Activated CD4-positive, alpha-beta T cell treated with anti-CD3 and anti-CD28 coated beads for 36 hours (primary cell): ENCODE measurements around the gene LSP1. TPM values are rescaled to one million over a fixed set of nuclear protein-coding genes. Genes with fewer than 3 reads are reported as not detected.
"Not testable (repeated sequence)": the region's sequence is repeated elsewhere in the genome, so short reads cannot be mapped to it uniquely, and the experiment has no call there.

ENCODE experiments used
- ATAC-seq: fragments of 200-7000 bp; cut with Tn5 transposase; one replicate; pipeline ENCODE4 v1.10.0; 2021; ENCODE audit warnings: mild to moderate bottlenecking, moderate library complexity
- CTCF ChIA-PET: fragments of 350-600 bp; sonication (Branson Sonifier 250); formaldehyde crosslinking; loops from one replicate; lab custom pipeline; 2021; ENCODE audit warnings: antibody characterized with exemption; lab: Charles Lee
- POLR2A ChIA-PET: fragments of 350-600 bp; sonication (Branson Sonifier 250); formaldehyde crosslinking; loops from one replicate; lab custom pipeline; 2021; ENCODE audit warnings: antibody characterized with exemption, inconsistent platforms; lab: Charles Lee
- DNase-seq: peaks from one replicate; pipeline ENCODE4 v3.0.0-alpha.2; 2020
- H3K27ac Mint-ChIP-seq: one replicate; pipeline ENCODE4 v1.8.0; 2021; ENCODE audit warnings: mixed read lengths
- H3K27me3 Mint-ChIP-seq: one replicate; pipeline ENCODE4 v1.8.0; 2021; ENCODE audit warnings: mixed read lengths
- H3K36me3 Mint-ChIP-seq: one replicate; pipeline ENCODE4 v1.8.0; 2021; ENCODE audit warnings: low read depth, mixed read lengths
- H3K4me1 Mint-ChIP-seq: one replicate; pipeline ENCODE4 v1.8.0; 2021; ENCODE audit warnings: mixed read lengths
- H3K4me3 Mint-ChIP-seq: one replicate; pipeline ENCODE4 v1.8.0; 2021; ENCODE audit warnings: mild to moderate bottlenecking, moderate library complexity, mixed read lengths
- H3K9me3 Mint-ChIP-seq: one replicate; pipeline ENCODE4 v1.8.0; 2021; ENCODE audit warnings: low read depth, mixed read lengths
- intact Hi-C, 2 experiments: fragments of 100-400 bp; cut with DNase I in 1 of 2; cut with micrococcal nuclease in 1 of 2; formaldehyde crosslinking; loops; one replicate each; pipeline versions ENCODE4 v1.14.2 to v1.15.1; 2022 to 2024; cut with DNase I, micrococcal nuclease
- microRNA-seq: library from miRNA; unstranded; fragments of <30 nt; microRNA quantifications from one replicate; pipeline ENCODE4 v1.2.0, GENCODE V29; 2021; ENCODE audit warnings: borderline replicate concordance
- total RNA-seq, 2 experiments: library from RNA; stranded (reverse); gene quantifications; one replicate each; pipeline ENCODE4 v1.2.3, GENCODE V29; 2021

The LSP1 gene
- total RNA-seq, 2 experiments from 2014 or later: 193 to 227 TPM

DNA sequence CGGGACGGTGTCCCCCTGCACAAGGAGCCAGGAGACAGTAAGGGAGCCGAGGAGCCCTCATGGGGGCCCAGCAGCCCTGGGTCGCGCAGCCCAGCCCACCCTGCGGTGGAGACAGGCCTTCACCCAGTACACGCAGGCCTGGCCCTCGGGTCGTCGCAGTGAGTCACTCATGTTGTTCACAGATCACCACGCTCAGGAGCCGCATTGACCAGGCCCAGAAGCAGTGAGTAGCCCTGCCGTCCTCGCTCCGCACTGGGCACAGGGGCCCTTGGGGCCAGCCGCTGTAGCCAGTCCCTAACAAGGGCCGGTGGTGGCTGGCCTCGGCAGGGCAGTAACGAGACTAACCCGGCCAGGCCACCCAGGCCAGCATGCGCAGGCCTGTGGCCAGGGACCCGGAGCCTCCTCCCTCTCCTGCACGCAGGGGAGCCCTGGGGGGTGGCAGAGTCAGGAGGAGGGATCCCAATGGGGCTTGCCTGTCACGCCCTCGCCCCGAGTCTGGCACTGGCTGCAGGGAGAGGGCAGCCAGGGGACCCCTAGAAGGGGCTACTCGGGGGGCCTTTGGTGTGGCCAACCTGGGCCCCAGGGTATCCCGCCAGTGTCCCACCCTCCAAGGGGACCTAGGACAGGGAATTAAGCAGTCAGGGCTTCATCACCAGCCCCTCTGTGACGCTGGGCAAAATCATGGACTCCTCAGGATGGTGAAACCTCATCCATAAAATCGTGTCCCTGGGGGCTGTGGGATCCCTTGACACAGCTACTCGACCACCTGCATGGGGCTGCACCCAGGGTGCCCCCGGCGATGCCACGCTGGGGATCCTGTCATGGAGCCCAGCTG, 84.1 kb downstream of the LSP1 start:
- ATAC-seq: no peak
- no peak overlapping the region for H3K27ac Mint-ChIP-seq
- H3K4me3 Mint-ChIP-seq: no peak overlapping the region
- intact Hi-C loops: no loop called here
- peaks cover 5% of the 10 kb centered on the region for H3K27me3 Mint-ChIP-seq
- peaks cover 9% of the 10 kb centered on the region for H3K4me1 Mint-ChIP-seq
- no peaks in the 10 kb centered on the region for H3K36me3 Mint-ChIP-seq
- ChIA-PET CTCF (interaction anchor here (1.0 kb wide), 1 partner anchor 31 kb away, joined by 3 read pairs; no protein-coding TSS in a partner anchor), POLR2A (no interaction called here)
- peak; percentile 3 for DNase-seq
- no peaks in the 10 kb centered on the region for H3K9me3 Mint-ChIP-seq

DNA sequence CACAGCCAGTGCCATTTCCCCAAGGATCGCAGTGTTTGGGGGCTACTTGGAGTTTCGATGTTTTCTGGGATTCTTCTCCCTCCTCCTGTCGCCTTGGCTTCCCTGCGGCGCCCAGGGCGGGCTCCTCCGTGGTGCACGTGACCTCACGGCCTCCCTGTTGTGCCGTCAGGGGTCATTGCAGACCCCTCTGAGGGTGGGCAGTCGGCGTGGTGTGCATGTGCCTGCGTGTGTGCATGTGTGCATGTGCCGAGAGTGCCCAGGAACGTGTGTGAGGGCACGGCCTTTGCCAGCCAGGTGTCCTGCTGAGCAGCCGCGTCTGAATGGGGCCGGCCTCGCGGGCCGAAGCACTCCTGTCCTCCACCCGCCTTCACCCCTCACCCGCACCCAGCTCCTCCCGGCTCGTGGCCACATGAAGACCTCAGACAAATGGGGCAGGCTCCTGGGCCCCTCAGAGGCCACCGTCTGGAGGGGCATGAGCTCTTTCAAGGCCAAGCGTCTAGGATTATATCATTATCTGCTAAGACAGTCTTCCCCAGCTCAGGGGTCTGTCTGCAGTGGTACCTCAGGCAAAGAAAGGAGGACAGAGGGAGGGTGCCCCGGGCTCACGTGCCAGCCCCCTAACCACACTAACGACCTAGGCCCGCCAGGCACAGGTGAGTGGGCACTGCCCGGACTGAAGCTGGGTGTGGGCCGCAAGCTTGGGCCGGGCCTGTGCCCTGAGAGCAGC, 84.9 kb downstream of the LSP1 start:
- H3K4me3 Mint-ChIP-seq: no peak overlapping the region
- CTCF ChIA-PET: interaction anchor here (0.6 to 1.0 kb wide), 3 partner anchors 31 to 105 kb away, joined by 3 read pairs; no protein-coding TSS in a partner anchor
- intact Hi-C loops: loop anchor here in 1 of 2 experiments (1.0 kb wide), 1 partner anchor 22 kb away; no protein-coding TSS in a partner anchor
- POLR2A ChIA-PET: no interaction called here
- peaks cover 9% of the 10 kb centered on the region for H3K4me1 Mint-ChIP-seq
- peaks cover 3% of the 10 kb centered on the region for H3K27me3 Mint-ChIP-seq
- no peak overlapping the region for H3K27ac Mint-ChIP-seq
- ATAC-seq: no peak
- H3K36me3 Mint-ChIP-seq: no peaks in the 10 kb centered on the region
- no peaks in the 10 kb centered on the region for H3K9me3 Mint-ChIP-seq
- peak; percentile 3 for DNase-seq

DNA sequence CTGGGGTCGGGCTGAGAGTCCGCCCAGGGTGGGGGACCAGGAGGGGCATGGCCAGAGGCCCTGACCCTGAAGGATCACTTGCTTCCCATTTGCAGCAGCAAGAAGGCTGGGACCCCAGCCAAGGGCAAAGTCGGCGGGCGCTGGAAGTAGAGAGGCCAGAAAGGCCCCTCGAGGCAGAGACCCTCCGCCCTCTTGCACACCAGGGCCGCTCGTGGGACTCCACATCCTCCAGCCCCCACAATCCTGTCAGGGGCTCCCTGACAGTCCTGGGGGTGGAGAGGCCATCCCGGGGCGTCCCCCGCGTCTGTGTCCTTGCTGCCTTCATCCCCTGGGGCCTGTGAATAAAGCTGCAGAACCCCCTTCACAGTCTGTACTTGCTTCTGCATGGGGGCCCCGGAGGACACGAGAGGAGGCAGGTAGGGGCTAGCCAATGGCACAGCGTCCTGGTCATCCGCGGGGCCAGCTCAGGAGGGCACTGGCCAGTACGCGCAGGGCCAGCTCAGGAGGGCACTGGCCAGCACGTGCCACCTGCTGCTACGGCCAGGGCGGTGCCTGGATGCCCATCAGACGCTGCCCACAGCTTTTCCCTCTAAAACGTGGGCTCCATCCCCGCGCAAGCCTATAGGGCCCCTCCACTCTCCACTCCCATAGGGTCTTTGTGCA, 85.6 kb downstream of the LSP1 start:
- no peak overlapping the region for H3K4me3 Mint-ChIP-seq
- H3K4me1 Mint-ChIP-seq: peaks cover 9% of the 10 kb centered on the region
- H3K27ac Mint-ChIP-seq: no peak overlapping the region
- ATAC-seq (no peak), DNase-seq (peak; percentile 3)
- H3K36me3 Mint-ChIP-seq: no peaks in the 10 kb centered on the region
- POLR2A ChIA-PET: no interaction called here
- H3K9me3 Mint-ChIP-seq: no peaks in the 10 kb centered on the region
- intact Hi-C loops: loop anchor here (1.0 kb wide), 2 partner anchors 23 to 44 kb away; no protein-coding TSS in a partner anchor
- H3K27me3 Mint-ChIP-seq: no peaks in the 10 kb centered on the region
- CTCF ChIA-PET: interaction anchor here (0.6 kb wide), 3 partner anchors 32 to 106 kb away, joined by 3 read pairs; no protein-coding TSS in a partner anchor

DNA sequence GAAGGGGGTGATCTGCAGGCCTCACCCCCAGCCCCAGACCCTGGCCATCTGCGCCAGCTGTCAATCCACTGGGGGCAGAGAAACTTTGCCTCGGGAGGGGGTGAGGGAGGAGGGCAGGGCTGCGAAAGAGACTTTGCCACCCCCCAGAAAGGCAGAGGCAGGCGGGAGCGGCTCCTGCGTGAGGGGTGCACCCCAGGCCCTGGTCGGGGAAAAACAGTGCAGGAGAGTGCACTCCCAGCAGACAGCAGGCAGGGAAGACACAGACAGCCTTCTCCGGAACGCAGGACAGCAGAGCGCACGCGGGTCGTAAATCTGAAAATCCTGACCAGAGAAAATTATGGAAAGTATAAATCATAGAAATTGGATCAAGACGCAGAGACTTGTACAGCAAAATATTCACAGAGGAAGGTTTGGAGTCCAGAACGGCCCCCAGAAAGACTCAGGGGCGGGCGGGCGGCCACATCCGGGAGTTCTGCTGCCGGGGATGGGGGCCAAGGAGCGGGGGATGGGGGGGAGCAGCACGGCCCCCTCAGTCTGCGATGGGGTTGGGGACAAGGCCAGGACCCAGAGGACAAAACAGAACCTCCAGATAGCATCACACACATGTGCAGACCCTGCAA, 86.2 kb downstream of the LSP1 start:
- Mint-ChIP-seq H3K27me3 (no peaks in the 10 kb centered on the region), H3K9me3 (no peaks in the 10 kb centered on the region), H3K27ac (no peak overlapping the region), H3K4me3 (no peak overlapping the region), H3K4me1 (peaks cover 9% of the 10 kb centered on the region), H3K36me3 (no peaks in the 10 kb centered on the region)
- no peak for ATAC-seq
- intact Hi-C loops: loop anchor here (1.0 kb wide), 1 partner anchor 45 kb away; no protein-coding TSS in a partner anchor
- peak; percentile 12 for DNase-seq
- POLR2A ChIA-PET: no interaction called here
- CTCF ChIA-PET: interaction anchor here (0.6 kb wide), 1 partner anchor 34 kb away, joined by 3 read pairs; no protein-coding TSS in a partner anchor

DNA sequence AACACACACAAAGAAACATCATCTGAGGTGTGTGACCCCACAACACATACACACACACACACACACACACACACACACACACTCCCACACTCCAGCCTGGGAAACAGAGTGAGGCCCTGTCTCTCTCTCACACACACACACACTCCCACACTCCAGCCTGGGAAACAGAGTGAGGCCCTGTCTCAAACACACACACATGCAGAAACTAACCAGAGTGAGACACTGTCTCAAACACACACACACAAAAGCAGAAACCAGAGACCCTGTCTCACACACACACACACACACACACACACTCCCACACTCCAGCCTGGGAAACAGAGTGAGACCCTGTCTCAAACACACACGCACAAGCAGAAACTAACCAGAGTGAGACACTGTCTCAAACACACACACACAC, 86.9 kb downstream of the LSP1 start:
- CTCF ChIA-PET, ATAC-seq, H3K36me3 Mint-ChIP-seq, H3K27me3 Mint-ChIP-seq, H3K4me1 Mint-ChIP-seq, H3K4me3 Mint-ChIP-seq, POLR2A ChIA-PET, H3K9me3 Mint-ChIP-seq: not testable (repeated sequence)
- intact Hi-C loops: loop anchor here (1.0 kb wide), 1 partner anchor 45 kb away; no protein-coding TSS in a partner anchor
- peak; percentile 6 for DNase-seq
- peak overlapping the region; percentile 43 for H3K27ac Mint-ChIP-seq

Small RNA genes lying within 50 kb of the gene (microRNA-seq; reads per million reads assigned to microRNA genes)
- gene MIR4298 (not detected), gene MIR7847 (not detected)

Other genes with a start within 250 kb of the LSP1 start
- not detected for gene KRTAP5-3, start 244.6 kb upstream of the LSP1 start, total RNA-seq
- gene KRTAP5-4, start 230.9 kb upstream of the LSP1 start, total RNA-seq: not detected
- not detected for gene KRTAP5-5, start 223.3 kb upstream of the LSP1 start, total RNA-seq
- gene KRTAP5-6, start 155.9 kb upstream of the LSP1 start, total RNA-seq: not detected
- under 1 TPM in 1 of 2 experiments, not detected in 1; 0.21 TPM for gene IFITM10, start 102.5 kb upstream of the LSP1 start, total RNA-seq
- 10 to 100 TPM; 38.8 to 41.5 TPM for gene CTSD, start 89.2 kb upstream of the LSP1 start, total RNA-seq
- gene SYT8, start 18.1 kb upstream of the LSP1 start, total RNA-seq: not detected
- not detected for gene TNNI2, start 14.1 kb upstream of the LSP1 start, total RNA-seq
- gene PRR33, start 38.8 kb downstream of the LSP1 start, total RNA-seq: under 1 TPM; 0.07 to 0.09 TPM
- gene TNNT3, start 66.6 kb downstream of the LSP1 start, total RNA-seq: 1 to 10 TPM; 2.1 TPM
- gene MRPL23, start 94.2 kb downstream of the LSP1 start, total RNA-seq: 100 to 1,000 TPM; 106 to 137 TPM
- not detected for gene H19, start 144.8 kb downstream of the LSP1 start, total RNA-seq